Embryonic facial prominence (tissue), 1 donor: ENCODE measurements around the gene CNRIP1.

Experiments
- DNase-seq: peaks from one replicate; pipeline ENCODE4 v3.0.0-alpha.2; 2016; ENCODE audit errors: extremely low spot score

The CNRIP1 gene

DNA sequence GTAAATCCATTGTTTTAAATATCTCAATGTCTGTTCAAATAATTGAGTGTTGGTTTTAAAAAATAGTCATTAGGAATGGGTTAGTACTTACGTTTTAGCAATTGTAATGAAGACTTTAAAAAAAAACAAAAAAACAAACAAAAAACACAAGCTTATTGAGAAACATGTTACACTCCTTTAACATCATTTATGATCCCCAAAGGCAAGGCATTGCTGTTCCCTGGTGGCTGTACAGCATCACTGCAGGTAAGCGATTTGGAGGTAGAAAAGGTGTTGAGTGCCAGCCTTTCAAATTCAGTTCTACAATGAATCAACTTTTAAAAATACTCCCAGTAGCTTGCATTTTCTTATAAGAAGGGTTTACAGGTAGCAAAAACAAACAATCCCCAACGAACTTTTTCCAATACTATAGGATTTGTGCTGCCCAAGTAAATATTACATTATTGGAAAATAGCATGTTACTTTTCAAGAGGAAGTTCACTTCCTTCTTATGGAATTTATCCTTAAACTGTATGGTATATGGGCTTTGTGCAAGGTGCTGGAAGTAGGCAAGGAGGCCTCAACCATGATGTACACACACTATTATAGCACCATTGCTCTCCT is 27.5 kb downstream of the CNRIP1 start:
- no peak for DNase-seq

DNA sequence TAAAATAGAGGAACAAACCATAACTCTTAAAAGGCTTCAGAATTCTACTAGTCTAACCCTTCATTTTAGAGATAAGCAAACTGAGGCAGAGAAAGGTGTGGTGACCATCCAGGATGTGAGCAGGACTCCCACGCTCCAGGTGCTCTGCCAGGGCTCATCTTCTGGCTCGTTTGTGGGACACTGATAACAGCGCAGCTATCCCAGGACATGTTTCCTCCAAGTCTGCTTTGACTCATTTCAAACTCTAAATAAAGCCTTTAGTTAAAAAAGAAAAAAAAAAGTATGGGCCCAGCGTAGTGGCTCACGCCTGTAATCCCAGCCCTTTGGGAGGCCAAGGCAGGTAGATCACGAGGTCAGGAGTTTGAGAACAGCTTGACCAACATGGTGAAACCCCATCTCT is 28.4 kb downstream of the CNRIP1 start:
- DNase-seq, result no peak

- DNase-seq, result no peak
Measured at GRCh38 chr2:68290901-68291300, 28.8 kb downstream of the CNRIP1 start.

- no peak for DNase-seq
Measured at GRCh38 chr2:68287580-68288441, 31.9 kb downstream of the CNRIP1 start.

DNA sequence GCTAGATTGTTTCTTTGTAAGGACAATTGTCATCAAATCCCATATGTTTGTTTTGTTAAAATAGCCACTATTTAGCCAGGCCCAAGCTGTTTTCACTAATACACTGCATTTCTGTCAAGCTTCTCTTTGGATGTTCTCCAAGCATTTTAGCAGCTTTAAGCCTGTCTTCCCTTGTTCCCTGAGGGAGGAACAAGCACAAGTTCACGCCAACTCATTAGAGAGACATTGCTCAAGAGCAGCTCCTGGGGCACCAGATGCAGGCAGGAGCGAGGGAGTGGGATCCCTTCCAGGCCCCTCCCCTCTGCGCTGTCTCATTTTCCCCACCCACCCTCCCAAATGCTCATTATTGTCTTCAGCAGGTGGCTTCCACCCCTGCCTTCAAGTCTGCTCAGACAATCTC is 34.9 kb downstream of the CNRIP1 start:
- no peak for DNase-seq

GRCh38 chr2:68283419-68283812 is 36.3 kb downstream of the CNRIP1 start:
- no peak for DNase-seq

DNA sequence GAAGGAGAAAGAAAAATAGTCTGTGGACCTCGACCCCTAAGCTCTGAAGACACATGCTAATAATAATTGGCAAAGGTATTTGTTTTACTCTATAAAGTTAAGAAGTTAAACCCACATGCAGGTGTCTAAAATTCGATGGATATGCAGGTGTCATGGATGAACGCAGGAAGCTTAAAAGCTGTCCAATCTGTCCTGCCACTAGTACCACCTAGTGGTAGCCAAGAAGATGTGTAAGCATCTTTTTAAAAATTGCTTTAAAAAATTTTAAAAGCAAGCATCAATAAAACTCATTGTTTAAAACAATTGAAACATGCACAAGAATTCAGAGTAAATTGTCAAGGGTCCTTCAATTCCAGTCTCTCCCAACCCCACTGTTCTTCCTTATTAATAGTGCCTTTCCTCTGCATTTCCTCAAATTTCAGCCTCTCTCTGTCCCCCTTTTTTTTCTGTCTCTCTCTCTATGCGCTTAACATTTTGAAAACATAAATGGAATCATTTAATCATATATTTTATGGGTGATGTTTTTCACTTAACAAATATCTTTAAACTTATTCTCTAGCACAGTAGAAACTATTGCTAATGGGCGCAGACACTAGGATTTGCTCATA is 36.8 kb downstream of the CNRIP1 start:
- DNase-seq, result no peak

DNA sequence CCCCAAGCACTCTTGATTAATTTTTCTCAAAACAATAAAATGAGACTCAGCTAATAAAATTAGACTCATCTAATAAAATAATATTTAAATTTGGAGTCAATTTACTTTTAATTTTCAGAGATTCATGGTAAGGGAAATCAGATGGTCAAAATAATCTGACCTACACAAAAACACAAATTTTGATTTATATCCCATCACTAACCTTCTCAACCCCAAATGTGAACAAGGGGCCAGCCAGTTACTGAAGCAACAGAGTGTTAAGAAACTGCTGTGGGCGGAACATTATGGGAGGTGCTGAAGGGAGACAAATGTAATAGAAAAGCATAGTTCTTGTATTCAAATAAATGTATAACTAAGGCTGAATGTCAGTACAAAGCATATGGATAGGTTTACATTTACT is 39.0 kb downstream of the CNRIP1 start:
- no peak for DNase-seq

DNA sequence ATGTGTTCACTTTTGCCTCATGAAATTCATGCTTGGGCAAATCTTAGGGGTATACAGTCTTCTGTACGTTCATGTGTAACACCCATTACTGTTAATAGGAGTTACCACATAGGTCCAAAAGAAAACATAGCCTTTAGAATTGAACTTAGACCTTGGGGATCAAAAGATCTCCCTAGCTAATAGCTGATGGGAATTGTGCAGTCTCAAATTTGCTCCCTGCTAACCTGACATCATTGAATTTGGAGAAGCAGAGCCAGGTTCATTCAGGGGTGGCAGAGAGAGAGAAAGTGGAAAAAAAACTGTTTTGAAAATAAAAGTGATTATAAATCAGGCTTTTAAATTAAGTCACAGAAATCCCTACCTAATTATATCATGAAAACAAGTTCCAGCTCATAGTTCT is 39.4 kb downstream of the CNRIP1 start:
- no peak for DNase-seq

DNA sequence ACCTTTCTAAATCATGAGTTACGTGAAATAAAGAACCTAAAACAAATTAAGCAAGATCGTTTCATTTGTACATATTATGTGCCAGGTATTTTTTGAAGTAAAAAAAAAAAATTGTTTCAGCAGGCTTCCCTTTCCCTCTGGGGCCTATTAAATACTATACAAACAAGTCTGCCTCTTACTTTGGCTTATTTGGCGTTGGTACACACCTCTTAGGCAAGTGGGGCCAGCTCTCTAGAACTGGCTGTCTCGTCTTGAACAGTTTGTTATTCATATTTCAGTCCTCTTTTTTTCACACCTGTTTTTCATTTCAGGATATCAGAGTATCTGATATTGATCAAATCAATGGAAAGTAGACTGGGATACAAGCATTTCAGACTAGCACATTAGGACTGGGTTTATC is 40.1 kb downstream of the CNRIP1 start:
- DNase-seq, result no peak

- DNase-seq, result no peak
Measured at GRCh38 chr2:68278169-68278568, 41.6 kb downstream of the CNRIP1 start.

DNA sequence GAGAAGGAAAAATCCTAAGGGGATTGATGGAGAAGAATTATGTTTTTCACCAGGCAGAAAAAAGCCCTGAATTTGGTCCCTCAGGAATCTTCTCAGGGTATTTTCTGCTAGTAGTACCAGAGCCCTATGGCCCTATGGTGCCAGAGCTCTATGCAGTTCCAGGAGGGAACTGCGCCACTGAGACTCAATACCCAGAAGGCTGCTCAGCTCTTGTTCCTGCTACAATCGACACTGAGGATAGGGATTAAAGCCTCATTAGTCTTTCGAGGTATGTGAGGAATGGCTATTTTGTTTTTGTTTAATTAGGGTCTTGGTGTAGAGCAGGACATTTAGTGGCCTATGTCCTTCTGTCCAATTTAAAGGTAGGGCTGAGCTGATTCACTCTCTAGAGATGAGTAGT is 45.7 kb downstream of the CNRIP1 start:
- no peak for DNase-seq

DNA sequence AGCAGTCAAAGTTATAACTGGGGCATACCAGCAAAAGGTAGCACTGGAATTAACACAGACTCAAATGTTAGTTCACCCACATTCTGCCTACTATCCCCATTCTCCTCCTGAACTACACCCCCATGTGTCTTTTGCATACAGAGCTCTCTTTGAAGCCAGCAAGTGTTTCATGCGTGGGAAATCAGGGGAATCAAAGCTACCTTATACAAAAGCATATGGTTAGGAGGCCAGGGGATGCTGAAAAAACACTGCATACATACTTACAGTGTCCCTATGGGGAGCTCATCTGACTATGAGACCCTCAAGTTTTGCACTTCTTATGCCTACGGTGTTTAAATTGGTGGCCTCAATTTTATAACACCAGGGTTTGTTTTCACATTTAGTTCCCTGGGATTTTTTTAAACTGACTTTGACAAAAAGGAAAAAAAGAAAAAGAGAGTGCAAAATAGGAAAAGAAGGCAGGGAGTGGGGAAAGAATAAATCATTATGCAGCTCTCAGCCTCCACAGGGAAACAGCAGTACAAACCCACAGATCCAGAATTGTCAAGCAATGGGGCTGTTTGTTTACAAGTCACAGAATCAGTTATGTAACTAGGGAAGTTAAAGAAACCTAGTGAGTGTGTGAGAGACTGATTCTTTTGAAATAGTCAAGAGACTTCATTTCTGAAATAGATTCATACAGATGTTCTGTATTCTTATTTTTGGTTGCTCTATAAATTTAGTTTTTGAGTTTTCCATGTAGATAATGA is 47.3 kb downstream of the CNRIP1 start:
- no peak for DNase-seq

- DNase-seq, result no peak
Measured at GRCh38 chr2:68266655-68267054, 53.1 kb downstream of the CNRIP1 start.

- no peak for DNase-seq
Measured at GRCh38 chr2:68263632-68264031, 56.1 kb downstream of the CNRIP1 start.

DNA sequence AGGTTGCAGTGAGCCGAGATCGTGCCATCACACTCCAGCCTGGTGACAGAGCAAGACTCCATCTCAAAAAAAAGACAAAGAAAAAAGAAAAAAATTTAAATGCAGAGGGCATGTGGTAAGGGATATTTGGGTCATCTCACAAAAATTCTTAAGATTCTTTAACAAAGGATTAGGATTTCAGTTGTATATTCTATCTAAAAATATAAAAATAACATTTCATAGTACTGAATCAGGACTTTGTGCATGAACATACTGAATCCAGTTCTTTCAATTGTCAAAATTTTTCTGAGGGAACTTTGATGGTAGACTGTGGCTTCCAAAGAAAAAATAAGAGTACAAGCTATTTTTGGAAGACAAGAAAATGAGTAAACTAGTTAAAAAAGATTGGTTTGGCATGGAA is 60.9 kb downstream of the CNRIP1 start:
- DNase-seq, result no peak

- no peak for DNase-seq
Measured at GRCh38 chr2:68256093-68256450, 63.7 kb downstream of the CNRIP1 start.

GRCh38 chr2:68253219-68254068 is 66.3 kb downstream of the CNRIP1 start:
- peak; percentile 43 for DNase-seq

- peak; percentile 90 for DNase-seq
Measured at GRCh38 chr2:68252400-68253218, 67.1 kb downstream of the CNRIP1 start, which contains the start of gene PPP3R1. Gene PPP3R1, minus strand, starts transcription at chr2:68252532. Its CDS starts 405 bp downstream, at chr2:68252127.

DNA sequence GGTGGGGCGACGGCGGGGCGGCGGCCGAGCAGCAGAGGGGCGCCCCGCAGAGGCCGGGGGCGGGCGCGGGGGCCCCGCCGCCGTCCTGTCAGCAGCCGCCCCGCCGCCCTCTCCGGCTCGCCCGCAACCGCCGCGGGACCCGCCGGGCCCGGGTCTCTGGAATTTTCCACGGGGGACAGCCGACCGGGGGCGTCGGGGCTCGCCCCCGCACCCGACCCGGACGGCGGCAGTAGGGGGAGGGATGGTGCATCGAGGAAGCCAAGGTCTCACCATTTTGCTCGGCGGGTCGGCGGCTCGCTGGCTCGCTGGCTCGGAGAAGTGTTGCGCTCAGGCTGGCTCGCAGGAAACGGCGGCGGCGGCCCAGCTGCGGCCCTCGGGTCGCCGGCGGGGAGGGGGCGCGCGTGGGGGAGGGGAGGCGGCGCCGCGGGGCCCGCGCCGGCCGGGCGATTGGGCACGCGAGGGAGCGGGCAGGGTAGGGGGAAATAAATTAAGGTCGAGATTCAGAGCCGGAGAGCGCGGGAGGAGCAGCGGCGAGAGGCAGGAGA is 67.8 kb downstream of the CNRIP1 start:
- DNase-seq, result no peak
